ENCODE measurements around the gene EXOC6. TPM values are rescaled to one million over a fixed set of nuclear protein-coding genes. Genes with fewer than 3 reads are reported as not detected.
A peak's percentile ranks its signal among the peaks of the same experiment; 100 is the strongest.

EXOC6 gene
- total RNA-seq, 4 donors from 2014 or later = 10.5 to 82.1 (median 31.7) TPM

GRCh38 chr10:93063144-93063976 is 215.0 kb downstream of the EXOC6 start:
- Histone ChIP-seq H3K36me3 (no peaks in the 10 kb centered on the region), H3K27me3 (peaks cover 0 to 7% of the 10 kb centered on the region in 2 donors), H3K27ac (no peak overlapping the region), H3K9me3 (no peaks in the 10 kb centered on the region), H3K4me1 (peaks cover 0 to 43% (median 7%) of the 10 kb centered on the region in 4 donors), H3K4me3 (peak overlapping the region in 2 of 4 donors; percentile 28 to 37)
- TF ChIP-seq, protein P1, sequence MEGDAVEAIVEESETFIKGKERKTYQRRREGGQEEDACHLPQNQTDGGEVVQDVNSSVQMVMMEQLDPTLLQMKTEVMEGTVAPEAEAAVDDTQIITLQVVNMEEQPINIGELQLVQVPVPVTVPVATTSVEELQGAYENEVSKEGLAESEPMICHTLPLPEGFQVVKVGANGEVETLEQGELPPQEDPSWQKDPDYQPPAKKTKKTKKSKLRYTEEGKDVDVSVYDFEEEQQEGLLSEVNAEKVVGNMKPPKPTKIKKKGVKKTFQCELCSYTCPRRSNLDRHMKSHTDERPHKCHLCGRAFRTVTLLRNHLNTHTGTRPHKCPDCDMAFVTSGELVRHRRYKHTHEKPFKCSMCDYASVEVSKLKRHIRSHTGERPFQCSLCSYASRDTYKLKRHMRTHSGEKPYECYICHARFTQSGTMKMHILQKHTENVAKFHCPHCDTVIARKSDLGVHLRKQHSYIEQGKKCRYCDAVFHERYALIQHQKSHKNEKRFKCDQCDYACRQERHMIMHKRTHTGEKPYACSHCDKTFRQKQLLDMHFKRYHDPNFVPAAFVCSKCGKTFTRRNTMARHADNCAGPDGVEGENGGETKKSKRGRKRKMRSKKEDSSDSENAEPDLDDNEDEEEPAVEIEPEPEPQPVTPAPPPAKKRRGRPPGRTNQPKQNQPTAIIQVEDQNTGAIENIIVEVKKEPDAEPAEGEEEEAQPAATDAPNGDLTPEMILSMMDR (IDR thresholded peaks at IDR 0.05) = no peak
- no peak for TF ChIP-seq POLR2A (IDR thresholded peaks at IDR 0.05)
- DNase-seq = no peak

DNA sequence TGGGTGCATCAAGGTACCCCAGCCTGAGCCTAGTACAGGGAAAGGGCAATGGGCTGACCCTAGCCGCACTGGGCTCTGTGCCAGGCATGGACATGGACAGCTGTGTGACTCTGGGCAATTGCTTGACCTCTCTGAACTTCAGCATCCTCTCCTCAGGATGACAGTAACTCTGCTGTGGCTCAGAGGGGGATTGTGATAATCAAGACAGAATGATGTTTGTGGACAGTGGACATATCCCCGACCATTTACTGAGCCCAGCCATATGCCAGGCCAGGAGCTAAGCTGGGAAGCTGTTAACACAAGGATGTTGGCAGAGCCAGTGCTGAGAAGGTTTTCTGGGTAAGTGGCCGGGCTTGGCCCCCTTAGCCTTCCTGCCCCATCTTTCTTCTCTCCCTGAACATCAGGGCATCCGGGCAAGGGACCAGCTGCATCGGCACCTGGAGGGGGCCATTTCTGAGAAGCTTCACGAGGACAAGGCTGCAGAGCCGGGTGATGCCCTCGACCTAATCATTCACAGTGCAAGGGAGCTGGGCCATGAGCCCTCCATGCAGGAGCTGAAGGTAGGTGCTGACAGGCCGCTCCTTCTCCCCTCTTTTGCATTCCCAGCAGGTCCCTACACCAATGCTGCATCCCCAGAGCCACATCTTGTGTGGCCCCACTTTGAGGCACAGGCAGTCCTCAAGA is 215.8 kb downstream of the EXOC6 start:
- no peak for TF ChIP-seq POLR2A (IDR thresholded peaks at IDR 0.05)
- TF ChIP-seq, protein P1 (IDR thresholded peaks at IDR 0.05) = no peak

DNA sequence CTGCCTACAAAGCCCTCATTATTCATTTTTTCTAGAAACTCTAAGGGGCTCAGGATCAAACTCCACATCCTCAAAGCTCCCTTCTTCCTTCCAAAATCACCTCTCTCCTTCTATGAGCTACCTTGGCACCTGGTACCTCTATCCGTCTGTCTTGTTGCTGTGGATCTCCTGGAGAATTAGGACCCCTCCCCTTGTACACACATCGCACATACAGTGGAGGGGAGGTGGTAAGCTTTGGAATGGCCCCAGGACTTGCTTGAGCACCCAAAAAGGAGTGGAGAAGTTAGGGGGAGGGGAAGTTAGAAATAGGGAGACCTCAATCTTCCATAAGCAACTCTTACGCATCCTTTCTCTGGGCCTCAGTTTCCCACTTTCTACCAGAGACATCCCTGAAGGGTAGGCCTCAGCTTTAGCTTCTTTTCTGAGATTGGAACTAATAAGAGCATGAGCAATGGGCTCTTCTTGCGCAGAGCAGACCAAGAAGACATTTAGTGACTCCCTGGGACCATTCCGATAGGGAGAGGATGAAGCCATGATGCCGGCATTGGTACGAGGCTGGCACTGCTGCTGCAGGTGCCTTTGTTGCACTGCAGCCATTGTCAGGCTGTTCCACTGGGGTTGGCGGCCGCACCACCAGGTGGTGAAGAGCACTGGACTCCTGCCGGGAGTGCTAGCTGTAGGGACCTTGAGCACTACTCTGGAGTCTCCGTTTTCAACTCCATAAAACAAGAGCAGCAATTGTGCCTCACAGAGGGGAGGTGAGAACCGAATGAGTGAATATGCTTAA is 216.7 kb downstream of the EXOC6 start:
- no peaks in the 10 kb centered on the region for H3K9me3 ChIP-seq
- no peaks in the 10 kb centered on the region for H3K36me3 ChIP-seq
- DNase-seq = no peak
- H3K4me1 ChIP-seq = peaks cover 0 to 45% (median 7%) of the 10 kb centered on the region in 4 donors
- H3K27me3 ChIP-seq = peaks cover 0 to 14% of the 10 kb centered on the region in 2 donors
- no peak overlapping the region for H3K4me3 ChIP-seq
- TF ChIP-seq POLR2A (IDR thresholded peaks at IDR 0.05) = no peak
- TF ChIP-seq, protein P1 (IDR thresholded peaks at IDR 0.05) = no peak
- no peak overlapping the region for H3K27ac ChIP-seq

More for the DNA sequence above, 215.8 kb downstream of the EXOC6 start:
- no peaks in the 10 kb centered on the region for H3K36me3 ChIP-seq
- H3K9me3 ChIP-seq = no peaks in the 10 kb centered on the region
- H3K27me3 ChIP-seq = peaks cover 0 to 14% of the 10 kb centered on the region in 2 donors
- H3K27ac ChIP-seq = no peak overlapping the region
- no peak overlapping the region for H3K4me3 ChIP-seq
- DNase-seq = no peak
- peaks cover 0 to 48% (median 7%) of the 10 kb centered on the region in 4 donors for H3K4me1 ChIP-seq

DNA sequence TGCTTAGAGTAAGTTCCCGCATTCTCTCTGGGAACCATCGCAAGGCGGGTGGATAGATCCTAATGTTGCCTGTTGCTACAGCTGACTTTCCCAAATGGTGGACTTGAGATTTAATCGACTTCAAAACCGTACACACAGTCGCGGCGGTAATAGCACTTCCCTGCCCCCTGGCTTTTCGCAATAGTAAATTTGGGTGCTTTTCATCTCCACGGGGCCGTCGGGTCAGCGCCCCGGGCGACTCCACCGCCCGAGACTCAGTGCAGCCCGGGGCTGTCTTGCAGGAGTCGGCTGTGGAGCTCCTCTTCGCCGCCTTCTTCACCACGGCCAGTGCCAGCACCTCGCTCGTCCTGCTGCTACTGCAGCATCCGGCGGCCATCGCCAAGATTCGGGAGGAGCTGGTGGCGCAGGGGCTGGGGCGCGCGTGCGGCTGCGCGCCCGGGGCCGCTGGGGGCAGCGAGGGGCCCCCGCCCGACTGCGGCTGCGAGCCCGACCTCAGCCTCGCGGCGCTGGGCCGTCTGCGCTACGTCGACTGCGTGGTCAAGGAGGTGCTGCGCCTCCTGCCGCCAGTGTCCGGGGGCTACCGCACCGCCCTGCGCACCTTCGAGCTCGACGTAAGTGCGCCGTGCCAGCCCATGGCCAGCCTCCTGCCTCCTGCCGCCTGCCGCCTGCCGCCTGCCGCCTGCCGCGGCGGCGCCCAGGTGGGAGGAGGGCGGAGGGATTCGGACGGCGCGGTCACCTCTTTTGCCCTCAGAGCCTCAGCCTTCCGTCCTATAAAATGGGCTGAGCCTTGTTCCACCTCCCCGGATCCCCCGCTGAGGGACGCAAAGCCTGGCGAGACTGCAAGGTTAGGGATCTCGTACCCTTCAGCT is 217.6 kb downstream of the EXOC6 start:
- Histone ChIP-seq H3K36me3 (no peaks in the 10 kb centered on the region), H3K9me3 (no peaks in the 10 kb centered on the region), H3K4me3 (peak overlapping the region in 1 of 4 donors; percentile 11), H3K27me3 (peaks cover 0 to 14% of the 10 kb centered on the region in 2 donors), H3K4me1 (peaks cover 0 to 40% (median 7%) of the 10 kb centered on the region in 4 donors), H3K27ac (no peak overlapping the region)
- DNase-seq = no peak
- TF ChIP-seq, protein P1 (IDR thresholded peaks at IDR 0.05) = no peak
- no peak for TF ChIP-seq POLR2A (IDR thresholded peaks at IDR 0.05)
